Body of pancreas (tissue), 4 donors: ENCODE data around the gene ART5.
"Not testable (repeated sequence)": the region's sequence is repeated elsewhere in the genome, so short reads cannot be mapped to it uniquely, and the experiment has no call there.

Source experiments
- POLR2A ChIP-seq, 3 donors: fragments of 450-650 bp; IDR thresholded peaks; one replicate each; pipeline ENCODE4 v1.6.1; 2016; ENCODE audit warnings: antibody characterized with exemption in 3 of 3, mild to moderate bottlenecking in 2 of 3
- TF ChIP-seq, protein P1 (sequence below), 7 experiments: fragments of 450-650 bp in 4 of 7; fragments of 200-600 bp in 3 of 7; sonication (generic) in 3 of 7; IDR thresholded peaks; one replicate each; pipeline ENCODE4 v1.5.1; 2016 to 2019; ENCODE audit warnings: antibody characterized with exemption in 7 of 7

GRCh38 chr11:3597743-3598142 is 44.0 kb downstream of the ART5 start:
- TF ChIP-seq, protein P1, sequence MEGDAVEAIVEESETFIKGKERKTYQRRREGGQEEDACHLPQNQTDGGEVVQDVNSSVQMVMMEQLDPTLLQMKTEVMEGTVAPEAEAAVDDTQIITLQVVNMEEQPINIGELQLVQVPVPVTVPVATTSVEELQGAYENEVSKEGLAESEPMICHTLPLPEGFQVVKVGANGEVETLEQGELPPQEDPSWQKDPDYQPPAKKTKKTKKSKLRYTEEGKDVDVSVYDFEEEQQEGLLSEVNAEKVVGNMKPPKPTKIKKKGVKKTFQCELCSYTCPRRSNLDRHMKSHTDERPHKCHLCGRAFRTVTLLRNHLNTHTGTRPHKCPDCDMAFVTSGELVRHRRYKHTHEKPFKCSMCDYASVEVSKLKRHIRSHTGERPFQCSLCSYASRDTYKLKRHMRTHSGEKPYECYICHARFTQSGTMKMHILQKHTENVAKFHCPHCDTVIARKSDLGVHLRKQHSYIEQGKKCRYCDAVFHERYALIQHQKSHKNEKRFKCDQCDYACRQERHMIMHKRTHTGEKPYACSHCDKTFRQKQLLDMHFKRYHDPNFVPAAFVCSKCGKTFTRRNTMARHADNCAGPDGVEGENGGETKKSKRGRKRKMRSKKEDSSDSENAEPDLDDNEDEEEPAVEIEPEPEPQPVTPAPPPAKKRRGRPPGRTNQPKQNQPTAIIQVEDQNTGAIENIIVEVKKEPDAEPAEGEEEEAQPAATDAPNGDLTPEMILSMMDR (IDR thresholded peaks at IDR 0.05): not testable (repeated sequence)
- not testable (repeated sequence) for TF ChIP-seq POLR2A (IDR thresholded peaks at IDR 0.05)
